G401 (cell line): ENCODE results near the gene GDF15. TPM values are rescaled to one million over a fixed set of nuclear protein-coding genes. Genes with fewer than 3 reads are reported as not detected.

ENCODE experiments used
- DNase-seq: peaks from one replicate; pipeline ENCODE4 v3.0.0-alpha.2; 2015; ENCODE audit warnings: low spot score
- in situ Hi-C: cut with HindIII; loops from 2 replicates; pipeline ENCODE4 v1.10.0; 2016; ENCODE audit warnings: low sequenced_read_pairs, mixed read lengths
- total RNA-seq: library from RNA; depleted of rRNA; stranded (reverse); fragments of >200 nt; shearing (Covaris generic); gene quantifications from 2 replicates; pipeline ENCODE4 v1.2.3, GENCODE V29; 2014

Gene GDF15
- total RNA-seq, 1 experiment from 2014 or later = 143 TPM

GRCh38 chr19:18414504-18415177 lies 28.7 kb downstream of the GDF15 start:
- in situ Hi-C loops = no loop called here
- DNase-seq = no peak

GRCh38 chr19:18415178-18415867 lies 29.4 kb downstream of the GDF15 start:
- in situ Hi-C loops = no loop called here
- no peak for DNase-seq

- peak; percentile 82 for DNase-seq
- in situ Hi-C loops = no loop called here
These were observed 30.9 kb downstream of the GDF15 start for GRCh38 chr19:18416778-18417249.

GRCh38 chr19:18417250-18418028 lies 31.5 kb downstream of the GDF15 start:
- in situ Hi-C loops = no loop called here
- DNase-seq = peak; percentile 50

GRCh38 chr19:18418029-18418482 lies 32.1 kb downstream of the GDF15 start:
- in situ Hi-C loops = no loop called here
- no peak for DNase-seq

GRCh38 chr19:18418483-18419194 lies 32.7 kb downstream of the GDF15 start:
- in situ Hi-C loops = no loop called here
- no peak for DNase-seq

- in situ Hi-C loops = no loop called here
- peak; percentile 71 for DNase-seq
These were observed 33.3 kb downstream of the GDF15 start, which contains the start of gene SSBP4 for GRCh38 chr19:18419195-18419698. Gene SSBP4 (plus strand): TSS chr19:18419398. CDS start chr19:18419649, 251 bp downstream.

GRCh38 chr19:18419699-18420460 lies 33.9 kb downstream of the GDF15 start:
- in situ Hi-C loops = no loop called here
- DNase-seq = no peak

- in situ Hi-C loops = no loop called here
These were observed 35.0 kb downstream of the GDF15 start for GRCh38 chr19:18420930-18421329.

GRCh38 chr19:18421371-18421959 lies 35.5 kb downstream of the GDF15 start:
- no peak for DNase-seq
- in situ Hi-C loops = no loop called here

More at GRCh38 chr19:18420930-18421329, 35.0 kb downstream of the GDF15 start:
- DNase-seq = no peak

- in situ Hi-C loops = no loop called here
- no peak for DNase-seq
These were observed 36.7 kb downstream of the GDF15 start for GRCh38 chr19:18422530-18423191.

GRCh38 chr19:18423258-18424020 lies 37.5 kb downstream of the GDF15 start:
- in situ Hi-C loops = no loop called here

GRCh38 chr19:18424122-18424889 lies 38.3 kb downstream of the GDF15 start:
- no peak for DNase-seq
- in situ Hi-C loops = no loop called here

More at GRCh38 chr19:18423258-18424020, 37.5 kb downstream of the GDF15 start:
- DNase-seq = no peak

GRCh38 chr19:18424890-18425514 lies 39.0 kb downstream of the GDF15 start:
- in situ Hi-C loops = no loop called here
- no peak for DNase-seq
